HepG2 (cell line): ENCODE measurements around the gene SYNGAP1. TPM values are rescaled to one million over a fixed set of nuclear protein-coding genes. Genes with fewer than 3 reads are reported as not detected.

Experiments used
- AGO1 ChIP-seq: fragments of 200-400 bp; formaldehyde crosslinking; IDR thresholded peaks from 2 replicates; pipeline ENCODE4 v1.6.1; 2017; ENCODE audit warnings: mild to moderate bottlenecking, low read depth, low read length, moderate library complexity; ENCODE audit not compliant: poor library complexity, severe bottlenecking
- BRD4 ChIP-seq: sonication (generic); formaldehyde crosslinking; IDR thresholded peaks from 2 replicates; pipeline ENCODE4 v1.4.0; 2020; ENCODE audit warnings: missing genetic modification reagents
- GTF3A ChIP-seq: sonication (generic); formaldehyde crosslinking; conservative IDR thresholded peaks from 2 replicates; pipeline ENCODE4 v1.4.0; 2020; ENCODE audit warnings: mild to moderate bottlenecking, missing genetic modification reagents
- JARID2 ChIP-seq: sonication (generic); formaldehyde crosslinking; IDR thresholded peaks from 2 replicates; pipeline ENCODE4 v1.8.1; 2023; ENCODE audit warnings: missing genetic modification reagents, inconsistent platforms; ENCODE audit not compliant: insufficient replicate concordance
- MBNL3 ChIP-seq: fragments of 250-450 bp; sonication (Bioruptor Pico); conservative IDR thresholded peaks from 2 replicates; pipeline ENCODE4 v1.8.0; 2022; ENCODE audit warnings: mild to moderate bottlenecking, inconsistent platforms
- MEIS1 ChIP-seq: sonication (generic); formaldehyde crosslinking; IDR thresholded peaks from 2 replicates; pipeline ENCODE4 v1.9.0; 2021; ENCODE audit warnings: mild to moderate bottlenecking, missing genetic modification reagents, moderate library complexity, borderline replicate concordance
- NBN ChIP-seq: fragments of 450-650 bp; conservative IDR thresholded peaks from 2 replicates; pipeline ENCODE4 v1.6.1; 2017
- NFE2L2 ChIP-seq: fragments of 150-350 bp; IDR thresholded peaks from 2 replicates; pipeline ENCODE4 v1.6.1; 2014; ENCODE audit warnings: low read length
- POLR2AphosphoS5 ChIP-seq: IDR thresholded peaks from 2 replicates; pipeline ENCODE4 v1.6.1; 2012; ENCODE audit warnings: low read depth, low read length
- PPARG ChIP-seq: conservative IDR thresholded peaks from 2 replicates; pipeline ENCODE4 v1.6.1; 2016; ENCODE audit warnings: missing biosample characterization, missing genetic modification reagents
- REPIN1 ChIP-seq: sonication (generic); formaldehyde crosslinking; IDR thresholded peaks from 2 replicates; pipeline ENCODE4 v1.8.0; 2022; ENCODE audit warnings: missing genetic modification reagents, low read depth, mild to moderate bottlenecking, borderline replicate concordance
- SNAPC2 ChIP-seq: sonication (generic); formaldehyde crosslinking; IDR thresholded peaks from 2 replicates; pipeline ENCODE4 v1.8.1; 2022; ENCODE audit warnings: mild to moderate bottlenecking, missing genetic modification reagents
- YEATS2 ChIP-seq: sonication (generic); formaldehyde crosslinking; IDR thresholded peaks from 2 replicates; pipeline ENCODE4 v1.4.0; 2020; ENCODE audit warnings: missing genetic modification reagents, borderline replicate concordance
- ZNF570 ChIP-seq: sonication (generic); formaldehyde crosslinking; IDR thresholded peaks from 2 replicates; pipeline ENCODE4 v1.4.0; 2020; ENCODE audit warnings: mild to moderate bottlenecking, missing genetic modification reagents, borderline replicate concordance
- ZNF782 ChIP-seq: sonication (generic); formaldehyde crosslinking; IDR thresholded peaks from 2 replicates; pipeline ENCODE4 v1.4.0; 2020; ENCODE audit warnings: missing genetic modification reagents, mild to moderate bottlenecking, borderline replicate concordance
- ZSCAN31 ChIP-seq: sonication (generic); formaldehyde crosslinking; IDR thresholded peaks from 2 replicates; pipeline ENCODE4 v1.5.0; 2020; ENCODE audit warnings: low read depth, mild to moderate bottlenecking, missing genetic modification reagents
- polyA plus RNA-seq, 8 experiments: library from polyadenylated mRNA; depleted of rRNA in 3 of 8; stranded (reverse) in 7 of 8; unstranded in 1 of 8; fragments of >200 nt; fragmentation: Illumina TruSeq in 4 of 8; extraction: Trizol in 4 of 8; gene quantifications; 2 replicates each; pipeline versions ENCODE4 v1.2.1 to v1.2.3, GENCODE V29; 2011 to 2016; ENCODE audit warnings: low read depth in 4 of 8, missing spikeins in 1 of 8, mixed read lengths in 1 of 8; ENCODE audit not compliant: insufficient read depth in 1 of 8
- total RNA-seq, 5 experiments: library from RNA; depleted of rRNA; stranded (reverse); fragments of >200 nt; fragmentation: Illumina TruSeq; extraction: Trizol; gene quantifications; 2 replicates each; pipeline ENCODE4 v1.2.3, GENCODE V29; 2016; ENCODE audit warnings: low read depth in 1 of 5
- TF ChIP-seq, protein P1 (sequence below): IDR thresholded peaks from 2 replicates; pipeline ENCODE4 v1.6.1; 2016
- TF ChIP-seq, protein P2 (sequence below): sonication (generic); formaldehyde crosslinking; IDR thresholded peaks from 2 replicates; pipeline ENCODE4 v1.4.0; 2020; ENCODE audit warnings: missing genetic modification reagents, borderline replicate concordance
- TF ChIP-seq, protein P3 (sequence below): sonication (generic); formaldehyde crosslinking; IDR thresholded peaks from 2 replicates; pipeline ENCODE4 v1.4.0; 2020; ENCODE audit warnings: missing genetic modification reagents

The SYNGAP1 gene
- total and polyA plus RNA-seq, 2 of the 13 experiments (the other 11 are each of a cell fraction or from before 2014, with no cell fraction given) = 0.75 to 1.1 TPM

DNA sequence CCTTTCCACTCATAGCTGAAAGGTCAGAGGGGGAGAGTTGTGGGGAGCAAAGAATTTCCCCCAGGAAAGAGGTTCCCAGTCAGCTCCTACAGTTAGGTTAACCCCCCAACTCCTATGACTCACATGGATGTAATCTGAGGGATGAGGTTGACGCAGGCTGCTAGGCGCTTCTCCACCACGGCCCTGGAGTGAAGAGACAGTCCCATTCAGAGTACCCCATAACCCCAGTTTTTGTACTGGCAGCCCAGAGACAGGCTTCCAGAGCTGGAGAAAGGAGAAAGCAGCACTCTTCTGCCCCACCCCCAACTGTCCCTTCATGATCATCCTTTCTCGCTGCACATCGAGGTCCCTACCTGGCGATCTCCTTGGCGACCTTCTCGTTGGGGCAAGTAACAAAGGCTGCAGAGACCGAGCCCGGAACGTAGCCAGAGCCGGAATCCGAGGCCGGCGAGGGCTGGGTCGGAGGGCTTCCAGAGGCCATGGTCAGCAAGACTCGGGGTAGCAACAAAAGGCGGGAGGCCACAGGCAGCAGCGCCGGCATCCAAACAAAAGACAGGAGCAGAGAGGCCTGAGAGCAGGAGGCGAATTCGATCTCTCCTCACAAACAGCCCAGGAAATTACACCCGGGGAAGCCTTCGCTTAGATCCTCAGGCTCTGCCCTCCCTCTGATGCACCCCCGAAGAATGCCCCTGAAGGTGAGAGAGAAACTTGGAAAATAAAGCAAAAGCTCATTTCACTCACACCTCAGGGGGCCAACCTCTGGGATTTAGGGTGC lies 2.5 kb upstream of the SYNGAP1 start (continued):
- TF ChIP-seq AGO1 = no peak
- TF ChIP-seq, protein P1, sequence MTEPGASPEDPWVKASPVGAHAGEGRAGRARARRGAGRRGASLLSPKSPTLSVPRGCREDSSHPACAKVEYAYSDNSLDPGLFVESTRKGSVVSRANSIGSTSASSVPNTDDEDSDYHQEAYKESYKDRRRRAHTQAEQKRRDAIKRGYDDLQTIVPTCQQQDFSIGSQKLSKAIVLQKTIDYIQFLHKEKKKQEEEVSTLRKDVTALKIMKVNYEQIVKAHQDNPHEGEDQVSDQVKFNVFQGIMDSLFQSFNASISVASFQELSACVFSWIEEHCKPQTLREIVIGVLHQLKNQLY = no peak
- peak; percentile 7; the same call in 1 of the 2 replicates for TF ChIP-seq REPIN1 (CRISPR knock-in tag)
- 0 out of 2 replicates have a peak, but pooled peaks have one; percentile 5 for TF ChIP-seq GTF3A (CRISPR knock-in tag)
- TF ChIP-seq POLR2AphosphoS5 = peak; percentile 37; the same call in 1 of the 2 replicates
- TF ChIP-seq MBNL3 = no peak
- 0 out of 2 replicates have a peak, but pooled peaks have one; percentile 5 for TF ChIP-seq PPARG (CRISPR knock-in tag)
- no peak for TF ChIP-seq JARID2 (CRISPR knock-in tag)
- peak; percentile 16; the same call in 1 of the 2 replicates for TF ChIP-seq ZSCAN31 (CRISPR knock-in tag)
- no peak for TF ChIP-seq ZNF782 (CRISPR knock-in tag)
- TF ChIP-seq NFE2L2 = no peak
- TF ChIP-seq YEATS2 = no peak
- peak; percentile 79; the same call in 1 of the 2 replicates for TF ChIP-seq ZNF570 (CRISPR knock-in tag)
- TF ChIP-seq, protein P2, sequence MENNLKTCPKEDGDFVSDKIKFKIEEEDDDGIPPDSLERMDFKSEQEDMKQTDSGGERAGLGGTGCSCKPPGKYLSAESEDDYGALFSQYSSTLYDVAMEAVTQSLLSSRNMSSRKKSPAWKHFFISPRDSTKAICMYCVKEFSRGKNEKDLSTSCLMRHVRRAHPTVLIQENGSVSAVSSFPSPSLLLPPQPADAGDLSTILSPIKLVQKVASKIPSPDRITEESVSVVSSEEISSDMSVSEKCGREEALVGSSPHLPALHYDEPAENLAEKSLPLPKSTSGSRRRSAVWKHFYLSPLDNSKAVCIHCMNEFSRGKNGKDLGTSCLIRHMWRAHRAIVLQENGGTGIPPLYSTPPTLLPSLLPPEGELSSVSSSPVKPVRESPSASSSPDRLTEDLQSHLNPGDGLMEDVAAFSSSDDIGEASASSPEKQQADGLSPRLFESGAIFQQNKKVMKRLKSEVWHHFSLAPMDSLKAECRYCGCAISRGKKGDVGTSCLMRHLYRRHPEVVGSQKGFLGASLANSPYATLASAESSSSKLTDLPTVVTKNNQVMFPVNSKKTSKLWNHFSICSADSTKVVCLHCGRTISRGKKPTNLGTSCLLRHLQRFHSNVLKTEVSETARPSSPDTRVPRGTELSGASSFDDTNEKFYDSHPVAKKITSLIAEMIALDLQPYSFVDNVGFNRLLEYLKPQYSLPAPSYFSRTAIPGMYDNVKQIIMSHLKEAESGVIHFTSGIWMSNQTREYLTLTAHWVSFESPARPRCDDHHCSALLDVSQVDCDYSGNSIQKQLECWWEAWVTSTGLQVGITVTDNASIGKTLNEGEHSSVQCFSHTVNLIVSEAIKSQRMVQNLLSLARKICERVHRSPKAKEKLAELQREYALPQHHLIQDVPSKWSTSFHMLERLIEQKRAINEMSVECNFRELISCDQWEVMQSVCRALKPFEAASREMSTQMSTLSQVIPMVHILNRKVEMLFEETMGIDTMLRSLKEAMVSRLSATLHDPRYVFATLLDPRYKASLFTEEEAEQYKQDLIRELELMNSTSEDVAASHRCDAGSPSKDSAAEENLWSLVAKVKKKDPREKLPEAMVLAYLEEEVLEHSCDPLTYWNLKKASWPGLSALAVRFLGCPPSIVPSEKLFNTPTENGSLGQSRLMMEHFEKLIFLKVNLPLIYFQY = no peak
- TF ChIP-seq, protein P3, sequence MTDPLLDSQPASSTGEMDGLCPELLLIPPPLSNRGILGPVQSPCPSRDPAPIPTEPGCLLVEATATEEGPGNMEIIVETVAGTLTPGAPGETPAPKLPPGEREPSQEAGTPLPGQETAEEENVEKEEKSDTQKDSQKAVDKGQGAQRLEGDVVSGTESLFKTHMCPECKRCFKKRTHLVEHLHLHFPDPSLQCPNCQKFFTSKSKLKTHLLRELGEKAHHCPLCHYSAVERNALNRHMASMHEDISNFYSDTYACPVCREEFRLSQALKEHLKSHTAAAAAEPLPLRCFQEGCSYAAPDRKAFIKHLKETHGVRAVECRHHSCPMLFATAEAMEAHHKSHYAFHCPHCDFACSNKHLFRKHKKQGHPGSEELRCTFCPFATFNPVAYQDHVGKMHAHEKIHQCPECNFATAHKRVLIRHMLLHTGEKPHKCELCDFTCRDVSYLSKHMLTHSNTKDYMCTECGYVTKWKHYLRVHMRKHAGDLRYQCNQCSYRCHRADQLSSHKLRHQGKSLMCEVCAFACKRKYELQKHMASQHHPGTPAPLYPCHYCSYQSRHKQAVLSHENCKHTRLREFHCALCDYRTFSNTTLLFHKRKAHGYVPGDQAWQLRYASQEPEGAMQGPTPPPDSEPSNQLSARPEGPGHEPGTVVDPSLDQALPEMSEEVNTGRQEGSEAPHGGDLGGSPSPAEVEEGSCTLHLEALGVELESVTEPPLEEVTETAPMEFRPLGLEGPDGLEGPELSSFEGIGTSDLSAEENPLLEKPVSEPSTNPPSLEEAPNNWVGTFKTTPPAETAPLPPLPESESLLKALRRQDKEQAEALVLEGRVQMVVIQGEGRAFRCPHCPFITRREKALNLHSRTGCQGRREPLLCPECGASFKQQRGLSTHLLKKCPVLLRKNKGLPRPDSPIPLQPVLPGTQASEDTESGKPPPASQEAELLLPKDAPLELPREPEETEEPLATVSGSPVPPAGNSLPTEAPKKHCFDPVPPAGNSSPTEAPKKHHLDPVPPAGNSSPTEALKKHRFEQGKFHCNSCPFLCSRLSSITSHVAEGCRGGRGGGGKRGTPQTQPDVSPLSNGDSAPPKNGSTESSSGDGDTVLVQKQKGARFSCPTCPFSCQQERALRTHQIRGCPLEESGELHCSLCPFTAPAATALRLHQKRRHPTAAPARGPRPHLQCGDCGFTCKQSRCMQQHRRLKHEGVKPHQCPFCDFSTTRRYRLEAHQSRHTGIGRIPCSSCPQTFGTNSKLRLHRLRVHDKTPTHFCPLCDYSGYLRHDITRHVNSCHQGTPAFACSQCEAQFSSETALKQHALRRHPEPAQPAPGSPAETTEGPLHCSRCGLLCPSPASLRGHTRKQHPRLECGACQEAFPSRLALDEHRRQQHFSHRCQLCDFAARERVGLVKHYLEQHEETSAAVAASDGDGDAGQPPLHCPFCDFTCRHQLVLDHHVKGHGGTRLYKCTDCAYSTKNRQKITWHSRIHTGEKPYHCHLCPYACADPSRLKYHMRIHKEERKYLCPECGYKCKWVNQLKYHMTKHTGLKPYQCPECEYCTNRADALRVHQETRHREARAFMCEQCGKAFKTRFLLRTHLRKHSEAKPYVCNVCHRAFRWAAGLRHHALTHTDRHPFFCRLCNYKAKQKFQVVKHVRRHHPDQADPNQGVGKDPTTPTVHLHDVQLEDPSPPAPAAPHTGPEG = peak; percentile 46; the same call in 1 of the 2 replicates
- TF ChIP-seq MEIS1 (CRISPR knock-in tag) = no peak
- TF ChIP-seq NBN = no peak
- TF ChIP-seq SNAPC2 (CRISPR knock-in tag) = 0 out of 2 replicates have a peak, but pooled peaks have one; percentile 42
- TF ChIP-seq BRD4 = no peak
